K562 (cell line): Measurements from ENCODE around the gene SLC35E1. TPM values are rescaled to one million over a fixed set of nuclear protein-coding genes. Genes with fewer than 3 reads are reported as not detected.

ENCODE experiments used
- CBFA2T2 ChIP-seq: fragments of 450-650 bp; conservative IDR thresholded peaks from 2 replicates; pipeline ENCODE4 v1.6.1; 2017; ENCODE audit warnings: mild to moderate bottlenecking
- ESRRA ChIP-seq: fragments of 450-650 bp; IDR thresholded peaks from 2 replicates; pipeline ENCODE4 v1.6.1; 2014; ENCODE audit warnings: low read depth, mild to moderate bottlenecking, moderate library complexity, borderline replicate concordance
- ETV6 ChIP-seq, 3 experiments: fragments of 150-350 bp in 1 of 3; sonication (generic) in 1 of 3; formaldehyde crosslinking in 1 of 3; IDR thresholded peaks; 2 replicates each; pipeline versions ENCODE4 v1.6.1 to v1.8.0; 2014 to 2022; ENCODE audit warnings: borderline replicate concordance in 2 of 3, low read depth in 2 of 3, antibody characterized with exemption in 1 of 3, low read length in 1 of 3, mild to moderate bottlenecking in 1 of 3, missing genetic modification reagents in 1 of 3
- FOS ChIP-seq: IDR thresholded peaks from 3 replicates; pipeline ENCODE4 v1.6.1; 2011; ENCODE audit not compliant: insufficient read length; ENCODE audit errors: extremely low read depth
- FOSL1 ChIP-seq: fragments of 200-800 bp; sonication (Bioruptor generic); conservative IDR thresholded peaks from 2 replicates; pipeline ENCODE4 v1.6.1; 2016; ENCODE audit warnings: missing genetic modification characterization, missing compliant biosample characterization
- MEF2A ChIP-seq: IDR thresholded peaks from 2 replicates; pipeline ENCODE4 v1.6.1; 2011; ENCODE audit warnings: low read depth, mild to moderate bottlenecking, low read length, moderate library complexity; ENCODE audit not compliant: control insufficient read depth
- MYNN ChIP-seq, 2 experiments: sonication (generic); formaldehyde crosslinking in 1 of 2; IDR thresholded peaks; 2 replicates each; pipeline versions ENCODE4 v1.5.0 to v1.6.1; 2016 to 2020; ENCODE audit warnings: antibody characterized with exemption in 1 of 2, missing genetic modification reagents in 1 of 2
- NR2C2 ChIP-seq, 2 experiments: fragments of 200-800 bp in 1 of 2; sonication (Bioruptor generic) in 1 of 2; sonication (generic) in 1 of 2; formaldehyde crosslinking in 1 of 2; IDR thresholded peaks; 2 replicates each; pipeline versions ENCODE4 v1.6.1 to v1.8.0; 2016 to 2022; ENCODE audit warnings: mild to moderate bottlenecking in 1 of 2, missing compliant biosample characterization in 1 of 2, missing genetic modification characterization in 1 of 2, missing genetic modification reagents in 1 of 2
- PHB ChIP-seq: fragments of 250-450 bp; sonication (Bioruptor Pico); IDR thresholded peaks from 2 replicates; pipeline ENCODE4 v1.5.0; 2021
- TAL1 ChIP-seq: fragments of 450-650 bp; IDR thresholded peaks from 2 replicates; pipeline ENCODE4 v1.6.1; 2016; ENCODE audit warnings: mild to moderate bottlenecking
- ZNF197 ChIP-seq: fragments of 200-800 bp; sonication (Bioruptor generic); IDR thresholded peaks from 2 replicates; pipeline ENCODE4 v1.6.1; 2016; ENCODE audit warnings: low read depth, missing genetic modification characterization, missing compliant biosample characterization
- polyA plus RNA-seq, 8 experiments: library from polyadenylated mRNA; depleted of rRNA in 4 of 8; stranded (reverse) in 5 of 8; unstranded in 3 of 8; fragments of >200 nt; fragmentation: Nextera tagmentation in 2 of 8; fragmentation: Illumina TruSeq in 1 of 8; extraction: Ambion mirVana in 2 of 8; extraction: Trizol in 1 of 8; gene quantifications; 2 replicates each; pipeline versions ENCODE4 v1.2.1 to v1.2.3, GENCODE V29; 2011 to 2014; ENCODE audit warnings: inconsistent platforms in 1 of 8, missing spikeins in 1 of 8
- total RNA-seq, 7 experiments: library from RNA; depleted of rRNA in 6 of 7; stranded (reverse); fragments of >200 nt in 6 of 7; fragmentation: Illumina TruSeq in 2 of 7; extraction: Trizol in 2 of 7; gene quantifications; 2 replicates each; pipeline versions ENCODE4 v1.2.1 to v1.2.3, GENCODE V29; 2011 to 2021; ENCODE audit warnings: low replicate concordance in 1 of 7
- TF ChIP-seq, protein P1 (sequence below), 2 experiments: fragments of 450-650 bp; conservative IDR thresholded peaks; 2 replicates each; pipeline ENCODE4 v1.6.1; 2017; ENCODE audit warnings: mild to moderate bottlenecking in 2 of 2, moderate library complexity in 2 of 2
- TF ChIP-seq, protein P2 (sequence below), 3 experiments: fragments of 200-800 bp in 1 of 3; fragments of 250-450 bp in 1 of 3; fragments of 450-650 bp in 1 of 3; sonication (Bioruptor Pico) in 1 of 3; sonication (Bioruptor generic) in 1 of 3; formaldehyde crosslinking in 1 of 3; IDR thresholded peaks; 2 replicates each; pipeline versions ENCODE4 v1.6.1 to v1.8.0; 2016 to 2022; ENCODE audit warnings: mild to moderate bottlenecking in 2 of 3, missing genetic modification characterization in 2 of 3, missing compliant biosample characterization in 1 of 3, moderate library complexity in 1 of 3
- TF ChIP-seq, protein P3 (sequence below): fragments of 250-450 bp; sonication (Bioruptor Pico); IDR thresholded peaks from 2 replicates; pipeline ENCODE4 v1.4.0; 2020; ENCODE audit warnings: borderline replicate concordance
- TF ChIP-seq, protein P4 (sequence below): fragments of 450-650 bp; IDR thresholded peaks from 2 replicates; pipeline ENCODE4 v1.6.1; 2017; ENCODE audit warnings: antibody characterized with exemption, mild to moderate bottlenecking

SLC35E1 gene
- total and polyA plus RNA-seq, 9 of the 15 experiments (the other 6 are each of a cell fraction or from before 2014, with no cell fraction given) = 15.0 to 40.1 (median 25.7) TPM

DNA sequence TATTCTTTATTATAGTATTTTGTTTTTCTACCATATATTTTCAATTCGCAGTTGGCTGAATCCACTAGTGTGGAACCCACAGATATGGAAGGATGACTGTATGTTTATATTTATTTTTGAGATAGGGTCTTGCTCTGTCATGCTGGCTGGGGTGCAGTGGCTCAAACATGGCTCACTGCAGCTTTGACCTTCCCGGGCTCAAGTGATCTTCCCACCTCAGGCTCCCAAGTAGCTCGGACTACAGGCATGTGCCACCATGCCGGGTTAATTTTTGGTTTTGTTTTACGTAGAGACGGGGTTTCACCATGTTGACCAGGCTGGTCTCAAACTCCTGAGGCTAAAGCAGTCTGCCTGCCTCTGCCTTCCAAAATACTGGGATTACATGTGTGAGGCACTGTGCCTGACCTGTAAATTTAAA lies 9.6 kb downstream of the SLC35E1 start (continued):
- TF ChIP-seq ETV6 (IDR thresholded peaks at IDR 0.05; ENCODE audit: borderline replicate concordance in 1 of 2, low read depth in 2 of 2, low read length in 1 of 2) (no peak), ETV6 (CRISPR knock-in tag; IDR thresholded peaks at IDR 0.05; ENCODE audit: borderline replicate concordance) (no peak), TAL1 (peak; percentile 64), FOS (no peak), CBFA2T2 (peak; percentile 34; the same call in 1 of the 2 replicates), FOSL1 (tag) (peak; percentile 76), MYNN (IDR thresholded peaks at IDR 0.05) (no peak), MYNN (CRISPR knock-in tag; IDR thresholded peaks at IDR 0.05) (no peak), MEF2A (0 out of 2 replicates have a peak, but pooled peaks have one; percentile 21), ESRRA (0 out of 2 replicates have a peak, but pooled peaks have one; percentile 36), ZNF197 (CRISPR knock-in tag) (no peak), NR2C2 (CRISPR knock-in tag; IDR thresholded peaks at IDR 0.05) (no peak), NR2C2 (tag; IDR thresholded peaks at IDR 0.05) (peak; percentile 54; the same call in 1 of the 2 replicates), PHB (CRISPR knock-in tag) (no peak)
- TF ChIP-seq, protein P1, sequence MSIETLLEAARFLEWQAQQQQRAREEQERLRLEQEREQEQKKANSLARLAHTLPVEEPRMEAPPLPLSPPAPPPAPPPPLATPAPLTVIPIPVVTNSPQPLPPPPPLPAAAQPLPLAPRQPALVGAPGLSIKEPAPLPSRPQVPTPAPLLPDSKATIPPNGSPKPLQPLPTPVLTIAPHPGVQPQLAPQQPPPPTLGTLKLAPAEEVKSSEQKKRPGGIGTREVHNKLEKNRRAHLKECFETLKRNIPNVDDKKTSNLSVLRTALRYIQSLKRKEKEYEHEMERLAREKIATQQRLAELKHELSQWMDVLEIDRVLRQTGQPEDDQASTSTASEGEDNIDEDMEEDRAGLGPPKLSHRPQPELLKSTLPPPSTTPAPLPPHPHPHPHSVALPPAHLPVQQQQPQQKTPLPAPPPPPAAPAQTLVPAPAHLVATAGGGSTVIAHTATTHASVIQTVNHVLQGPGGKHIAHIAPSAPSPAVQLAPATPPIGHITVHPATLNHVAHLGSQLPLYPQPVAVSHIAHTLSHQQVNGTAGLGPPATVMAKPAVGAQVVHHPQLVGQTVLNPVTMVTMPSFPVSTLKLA (conservative IDR thresholded peaks at IDR 0.05) = peak in 1 of 2 experiments; percentile 55; a peak in 3 of 4 replicates
- TF ChIP-seq, protein P2, sequence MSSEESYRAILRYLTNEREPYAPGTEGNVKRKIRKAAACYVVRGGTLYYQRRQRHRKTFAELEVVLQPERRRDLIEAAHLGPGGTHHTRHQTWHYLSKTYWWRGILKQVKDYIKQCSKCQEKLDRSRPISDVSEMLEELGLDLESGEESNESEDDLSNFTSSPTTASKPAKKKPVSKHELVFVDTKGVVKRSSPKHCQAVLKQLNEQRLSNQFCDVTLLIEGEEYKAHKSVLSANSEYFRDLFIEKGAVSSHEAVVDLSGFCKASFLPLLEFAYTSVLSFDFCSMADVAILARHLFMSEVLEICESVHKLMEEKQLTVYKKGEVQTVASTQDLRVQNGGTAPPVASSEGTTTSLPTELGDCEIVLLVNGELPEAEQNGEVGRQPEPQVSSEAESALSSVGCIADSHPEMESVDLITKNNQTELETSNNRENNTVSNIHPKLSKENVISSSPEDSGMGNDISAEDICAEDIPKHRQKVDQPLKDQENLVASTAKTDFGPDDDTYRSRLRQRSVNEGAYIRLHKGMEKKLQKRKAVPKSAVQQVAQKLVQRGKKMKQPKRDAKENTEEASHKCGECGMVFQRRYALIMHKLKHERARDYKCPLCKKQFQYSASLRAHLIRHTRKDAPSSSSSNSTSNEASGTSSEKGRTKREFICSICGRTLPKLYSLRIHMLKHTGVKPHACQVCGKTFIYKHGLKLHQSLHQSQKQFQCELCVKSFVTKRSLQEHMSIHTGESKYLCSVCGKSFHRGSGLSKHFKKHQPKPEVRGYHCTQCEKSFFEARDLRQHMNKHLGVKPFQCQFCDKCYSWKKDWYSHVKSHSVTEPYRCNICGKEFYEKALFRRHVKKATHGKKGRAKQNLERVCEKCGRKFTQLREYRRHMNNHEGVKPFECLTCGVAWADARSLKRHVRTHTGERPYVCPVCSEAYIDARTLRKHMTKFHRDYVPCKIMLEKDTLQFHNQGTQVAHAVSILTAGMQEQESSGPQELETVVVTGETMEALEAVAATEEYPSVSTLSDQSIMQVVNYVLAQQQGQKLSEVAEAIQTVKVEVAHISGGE (CRISPR knock-in tag; IDR thresholded peaks at IDR 0.05) = peak in 1 of 3 experiments; percentile 44; a peak in 1 of 6 replicates
- TF ChIP-seq, protein P3, sequence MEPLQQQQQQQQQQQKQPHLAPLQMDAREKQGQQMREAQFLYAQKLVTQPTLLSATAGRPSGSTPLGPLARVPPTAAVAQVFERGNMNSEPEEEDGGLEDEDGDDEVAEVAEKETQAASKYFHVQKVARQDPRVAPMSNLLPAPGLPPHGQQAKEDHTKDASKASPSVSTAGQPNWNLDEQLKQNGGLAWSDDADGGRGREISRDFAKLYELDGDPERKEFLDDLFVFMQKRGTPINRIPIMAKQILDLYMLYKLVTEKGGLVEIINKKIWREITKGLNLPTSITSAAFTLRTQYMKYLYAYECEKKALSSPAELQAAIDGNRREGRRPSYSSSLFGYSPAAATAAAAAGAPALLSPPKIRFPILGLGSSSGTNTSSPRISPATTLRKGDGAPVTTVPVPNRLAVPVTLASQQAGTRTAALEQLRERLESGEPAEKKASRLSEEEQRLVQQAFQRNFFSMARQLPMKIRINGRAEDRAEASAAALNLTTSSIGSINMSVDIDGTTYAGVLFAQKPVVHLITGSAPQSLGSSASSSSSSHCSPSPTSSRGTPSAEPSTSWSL (CRISPR knock-in tag) = no peak
- TF ChIP-seq, protein P4, sequence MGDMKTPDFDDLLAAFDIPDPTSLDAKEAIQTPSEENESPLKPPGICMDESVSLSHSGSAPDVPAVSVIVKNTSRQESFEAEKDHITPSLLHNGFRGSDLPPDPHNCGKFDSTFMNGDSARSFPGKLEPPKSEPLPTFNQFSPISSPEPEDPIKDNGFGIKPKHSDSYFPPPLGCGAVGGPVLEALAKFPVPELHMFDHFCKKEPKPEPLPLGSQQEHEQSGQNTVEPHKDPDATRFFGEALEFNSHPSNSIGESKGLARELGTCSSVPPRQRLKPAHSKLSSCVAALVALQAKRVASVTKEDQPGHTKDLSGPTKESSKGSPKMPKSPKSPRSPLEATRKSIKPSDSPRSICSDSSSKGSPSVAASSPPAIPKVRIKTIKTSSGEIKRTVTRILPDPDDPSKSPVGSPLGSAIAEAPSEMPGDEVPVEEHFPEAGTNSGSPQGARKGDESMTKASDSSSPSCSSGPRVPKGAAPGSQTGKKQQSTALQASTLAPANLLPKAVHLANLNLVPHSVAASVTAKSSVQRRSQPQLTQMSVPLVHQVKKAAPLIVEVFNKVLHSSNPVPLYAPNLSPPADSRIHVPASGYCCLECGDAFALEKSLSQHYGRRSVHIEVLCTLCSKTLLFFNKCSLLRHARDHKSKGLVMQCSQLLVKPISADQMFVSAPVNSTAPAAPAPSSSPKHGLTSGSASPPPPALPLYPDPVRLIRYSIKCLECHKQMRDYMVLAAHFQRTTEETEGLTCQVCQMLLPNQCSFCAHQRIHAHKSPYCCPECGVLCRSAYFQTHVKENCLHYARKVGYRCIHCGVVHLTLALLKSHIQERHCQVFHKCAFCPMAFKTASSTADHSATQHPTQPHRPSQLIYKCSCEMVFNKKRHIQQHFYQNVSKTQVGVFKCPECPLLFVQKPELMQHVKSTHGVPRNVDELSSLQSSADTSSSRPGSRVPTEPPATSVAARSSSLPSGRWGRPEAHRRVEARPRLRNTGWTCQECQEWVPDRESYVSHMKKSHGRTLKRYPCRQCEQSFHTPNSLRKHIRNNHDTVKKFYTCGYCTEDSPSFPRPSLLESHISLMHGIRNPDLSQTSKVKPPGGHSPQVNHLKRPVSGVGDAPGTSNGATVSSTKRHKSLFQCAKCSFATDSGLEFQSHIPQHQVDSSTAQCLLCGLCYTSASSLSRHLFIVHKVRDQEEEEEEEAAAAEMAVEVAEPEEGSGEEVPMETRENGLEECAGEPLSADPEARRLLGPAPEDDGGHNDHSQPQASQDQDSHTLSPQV = peak; percentile 95
